Measurements from ENCODE around the gene LUC7L. TPM values are rescaled to one million over a fixed set of nuclear protein-coding genes. Genes with fewer than 3 reads are reported as not detected.

Gene LUC7L, protein sequence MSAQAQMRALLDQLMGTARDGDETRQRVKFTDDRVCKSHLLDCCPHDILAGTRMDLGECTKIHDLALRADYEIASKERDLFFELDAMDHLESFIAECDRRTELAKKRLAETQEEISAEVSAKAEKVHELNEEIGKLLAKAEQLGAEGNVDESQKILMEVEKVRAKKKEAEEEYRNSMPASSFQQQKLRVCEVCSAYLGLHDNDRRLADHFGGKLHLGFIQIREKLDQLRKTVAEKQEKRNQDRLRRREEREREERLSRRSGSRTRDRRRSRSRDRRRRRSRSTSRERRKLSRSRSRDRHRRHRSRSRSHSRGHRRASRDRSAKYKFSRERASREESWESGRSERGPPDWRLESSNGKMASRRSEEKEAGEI
- polyA plus RNA-seq = 23.7 to 31.2 TPM (median 31.0 TPM) in 3 replicates
- polyA plus RNA-seq (2011; ENCODE audit: low read depth) = 76.9 TPM
- polyA plus RNA-seq (2011; cell fraction: cytosol; rRNA removed) = 9.3 and 13.2 TPM in 2 replicates
- polyA plus RNA-seq (2011; cell fraction: nucleus; rRNA removed) = 94.6 and 103 TPM in 2 replicates
- polyA plus RNA-seq (2012; ENCODE audit: low replicate concordance) = 33.7 and 41.1 TPM in 2 replicates
- 9.5 to 23.1 TPM (median 9.9 TPM) in 3 replicates for polyA minus RNA-seq
- polyA minus RNA-seq (2011; cell fraction: cytosol; rRNA and poly(A)+ RNA removed) = 10.2 TPM
- polyA minus RNA-seq (2011; cell fraction: nucleus; rRNA and poly(A)+ RNA removed) = 23.5 and 38.8 TPM in 2 replicates

- Histone ChIP-seq H3K9ac (ENCODE audit: control insufficient read depth, extremely low read depth, insufficient read depth, low read length) (peak within 1 kb of the TSS; percentile 94), H3K27ac (ENCODE audit: control insufficient read depth, insufficient read depth, low read length) (peak within 1 kb of the TSS; percentile 90), H3K4me3 (ENCODE audit: control insufficient read depth in 2 of 3, extremely low read depth in 1 of 3, insufficient read depth in 2 of 3, low read depth in 1 of 3, low read length in 3 of 3) (peak within 1 kb of the TSS; percentile 95 to 99 (median 98)), H3K9me1 (ENCODE audit: control insufficient read depth, extremely low read depth, insufficient read depth, low read length) (no peaks in the 10 kb centered on the region), H3K27me3 (ENCODE audit: control insufficient read depth, extremely low read depth, insufficient read depth, low read length) (no peaks in the 10 kb centered on the region), H2AFZ (ENCODE audit: control insufficient read depth, low read length) (peak within 1 kb of the TSS; percentile 96), H3K9me3 (ENCODE audit: control insufficient read depth, low read depth, low read length) (no peaks in the 10 kb centered on the region), H3K36me3 (ENCODE audit: control insufficient read depth in 2 of 2, extremely low read depth in 1 of 2, insufficient read depth in 2 of 2, low read length in 2 of 2) (peaks cover 11 to 18% of the 10 kb centered on the region in 2 experiments), H3K4me1 (ENCODE audit: control insufficient read depth, extremely low read depth, insufficient read depth, low read length) (peaks cover 13% of the 10 kb centered on the region), H4K20me1 (ENCODE audit: control insufficient read depth, extremely low read depth, insufficient read depth, low read length) (peaks cover 15% of the 10 kb centered on the region), H3K79me2 (ENCODE audit: control insufficient read depth, insufficient read depth, low read length) (peaks cover 42% of the 10 kb centered on the region), H3K4me2 (ENCODE audit: control insufficient read depth, extremely low read depth, insufficient read depth, low read depth, low read length) (peak within 1 kb of the TSS; percentile 87)
- FAIRE-seq (no peak), DNase-seq (ENCODE audit: low read depth, low spot score) (no peak)
- TF ChIP-seq, protein P1, sequence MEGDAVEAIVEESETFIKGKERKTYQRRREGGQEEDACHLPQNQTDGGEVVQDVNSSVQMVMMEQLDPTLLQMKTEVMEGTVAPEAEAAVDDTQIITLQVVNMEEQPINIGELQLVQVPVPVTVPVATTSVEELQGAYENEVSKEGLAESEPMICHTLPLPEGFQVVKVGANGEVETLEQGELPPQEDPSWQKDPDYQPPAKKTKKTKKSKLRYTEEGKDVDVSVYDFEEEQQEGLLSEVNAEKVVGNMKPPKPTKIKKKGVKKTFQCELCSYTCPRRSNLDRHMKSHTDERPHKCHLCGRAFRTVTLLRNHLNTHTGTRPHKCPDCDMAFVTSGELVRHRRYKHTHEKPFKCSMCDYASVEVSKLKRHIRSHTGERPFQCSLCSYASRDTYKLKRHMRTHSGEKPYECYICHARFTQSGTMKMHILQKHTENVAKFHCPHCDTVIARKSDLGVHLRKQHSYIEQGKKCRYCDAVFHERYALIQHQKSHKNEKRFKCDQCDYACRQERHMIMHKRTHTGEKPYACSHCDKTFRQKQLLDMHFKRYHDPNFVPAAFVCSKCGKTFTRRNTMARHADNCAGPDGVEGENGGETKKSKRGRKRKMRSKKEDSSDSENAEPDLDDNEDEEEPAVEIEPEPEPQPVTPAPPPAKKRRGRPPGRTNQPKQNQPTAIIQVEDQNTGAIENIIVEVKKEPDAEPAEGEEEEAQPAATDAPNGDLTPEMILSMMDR (optimal IDR thresholded peaks at IDR 0.05 in 1 of 3, IDR thresholded peaks at IDR 0.05 in 1 of 3, conservative IDR thresholded peaks at IDR 0.05 in 1 of 3; ENCODE audit: extremely low read depth in 1 of 3, insufficient read depth in 2 of 3, low read length in 3 of 3) = no peak
- no peak for TF ChIP-seq EZH2 (IDR thresholded peaks at IDR 0.05; ENCODE audit: low read length)
- dilution Hi-C loops (cut with MboI; ENCODE audit: extremely low pct_ligation_motif_present, low sequenced_read_pairs) = no loop called here
Measured at GRCh38 chr16:228852-229730, at the start of gene LUC7L. LUC7L (minus strand) TSS chr16:229449; CDS start chr16:229339, 110 bp downstream.

DNA sequence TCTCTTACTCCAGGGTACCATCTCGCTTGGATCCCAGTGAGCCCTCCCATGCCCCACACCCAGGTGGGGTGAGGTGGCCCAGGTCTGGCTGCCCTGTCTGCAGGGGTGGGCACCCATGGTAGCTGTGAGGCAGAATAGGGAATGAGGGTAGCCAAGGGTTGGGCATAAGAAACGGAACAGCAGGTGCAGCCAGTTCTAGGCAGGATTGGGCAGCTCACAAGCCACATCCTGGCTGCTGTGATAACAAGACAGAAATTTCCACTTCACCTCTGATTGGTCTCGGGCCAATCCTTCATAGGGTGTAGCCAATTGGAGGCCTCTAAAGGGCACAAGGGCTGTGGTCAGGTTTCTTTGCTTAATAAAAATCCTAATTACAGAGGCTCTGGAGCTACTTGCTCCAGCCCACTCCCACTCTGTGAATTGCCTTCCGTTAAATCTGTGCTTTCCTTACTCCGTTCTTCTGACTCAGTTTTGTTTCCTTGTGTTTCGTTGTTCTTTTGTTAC lies 49.7 kb upstream of the LUC7L start:
- H2AFZ ChIP-seq (ENCODE audit: control insufficient read depth, low read length) = no peak overlapping the region
- no peak overlapping the region for H3K4me2 ChIP-seq (ENCODE audit: control insufficient read depth, extremely low read depth, insufficient read depth, low read depth, low read length)
- peaks cover 71% of the 10 kb centered on the region for H3K27me3 ChIP-seq (ENCODE audit: control insufficient read depth, extremely low read depth, insufficient read depth, low read length)
- FAIRE-seq (peak; percentile 78), DNase-seq (ENCODE audit: low read depth, low spot score) (no peak)
- no peak overlapping the region for H3K9ac ChIP-seq (ENCODE audit: control insufficient read depth, extremely low read depth, insufficient read depth, low read length)
- no peaks in the 10 kb centered on the region for H3K9me1 ChIP-seq (ENCODE audit: control insufficient read depth, extremely low read depth, insufficient read depth, low read length)
- no peaks in the 10 kb centered on the region for H3K9me3 ChIP-seq (ENCODE audit: control insufficient read depth, low read depth, low read length)
- H4K20me1 ChIP-seq (ENCODE audit: control insufficient read depth, extremely low read depth, insufficient read depth, low read length) = no peaks in the 10 kb centered on the region
- H3K4me3 ChIP-seq (ENCODE audit: control insufficient read depth in 2 of 3, extremely low read depth in 1 of 3, insufficient read depth in 2 of 3, low read depth in 1 of 3, low read length in 3 of 3) = no peak overlapping the region
- H3K79me2 ChIP-seq (ENCODE audit: control insufficient read depth, insufficient read depth, low read length) = no peaks in the 10 kb centered on the region
- dilution Hi-C loops (cut with MboI; ENCODE audit: extremely low pct_ligation_motif_present, low sequenced_read_pairs) = no loop called here
- TF ChIP-seq EZH2 (IDR thresholded peaks at IDR 0.05; ENCODE audit: low read length) = peak; percentile 20
- TF ChIP-seq, protein P1 (optimal IDR thresholded peaks at IDR 0.05 in 1 of 3, IDR thresholded peaks at IDR 0.05 in 1 of 3, conservative IDR thresholded peaks at IDR 0.05 in 1 of 3; ENCODE audit: extremely low read depth in 1 of 3, insufficient read depth in 2 of 3, low read length in 3 of 3) = no peak
- no peak overlapping the region for H3K27ac ChIP-seq (ENCODE audit: control insufficient read depth, insufficient read depth, low read length)
- H3K36me3 ChIP-seq (ENCODE audit: control insufficient read depth in 2 of 2, extremely low read depth in 1 of 2, insufficient read depth in 2 of 2, low read length in 2 of 2) = no peaks in the 10 kb centered on the region
- H3K4me1 ChIP-seq (ENCODE audit: control insufficient read depth, extremely low read depth, insufficient read depth, low read length) = no peaks in the 10 kb centered on the region

Measured in keratinocyte (primary cell).